Measurements from ENCODE around the gene SEMG1. TPM values are rescaled to one million over a fixed set of nuclear protein-coding genes. Genes with fewer than 3 reads are reported as not detected.

The SEMG1 gene
- polyA plus RNA-seq, 1 donor (not counting 4 experiments of a cell fraction or from before 2014, with no cell fraction given) = not detected

GRCh38 chr20:45218636-45219035, 11.8 kb downstream of the SEMG1 start:
- no peak overlapping the region for H3K9ac ChIP-seq (ENCODE audit: control insufficient read depth, extremely low read depth, insufficient read depth, low read length)
- FAIRE-seq (no peak), DNase-seq (ENCODE audit: low read depth, low spot score) (no peak)
- H3K9me1 ChIP-seq (ENCODE audit: control insufficient read depth, extremely low read depth, insufficient read depth, low read length) = no peaks in the 10 kb centered on the region
- no peaks in the 10 kb centered on the region for H3K4me1 ChIP-seq (ENCODE audit: control insufficient read depth, extremely low read depth, insufficient read depth, low read length)
- no peaks in the 10 kb centered on the region for H3K36me3 ChIP-seq (ENCODE audit: control insufficient read depth in 2 of 2, extremely low read depth in 1 of 2, insufficient read depth in 2 of 2, low read length in 2 of 2)
- H3K27ac ChIP-seq (ENCODE audit: control insufficient read depth, insufficient read depth, low read length) = no peak overlapping the region
- H2AFZ ChIP-seq (ENCODE audit: control insufficient read depth, low read length) = no peak overlapping the region
- no peaks in the 10 kb centered on the region for H3K79me2 ChIP-seq (ENCODE audit: control insufficient read depth, insufficient read depth, low read length)
- H3K9me3 ChIP-seq (ENCODE audit: control insufficient read depth, low read depth, low read length) = no peaks in the 10 kb centered on the region
- no peaks in the 10 kb centered on the region for H4K20me1 ChIP-seq (ENCODE audit: control insufficient read depth, extremely low read depth, insufficient read depth, low read length)
- TF ChIP-seq EZH2 (IDR thresholded peaks at IDR 0.05; ENCODE audit: low read length) (no peak), CTCF (optimal IDR thresholded peaks at IDR 0.05 in 1 of 3, IDR thresholded peaks at IDR 0.05 in 1 of 3, conservative IDR thresholded peaks at IDR 0.05 in 1 of 3; ENCODE audit: extremely low read depth in 1 of 3, insufficient read depth in 2 of 3, low read length in 3 of 3) (no peak)
- H3K27me3 ChIP-seq (ENCODE audit: control insufficient read depth, extremely low read depth, insufficient read depth, low read length) = no peaks in the 10 kb centered on the region
- H3K4me2 ChIP-seq (ENCODE audit: control insufficient read depth, extremely low read depth, insufficient read depth, low read depth, low read length) = no peak overlapping the region
- dilution Hi-C loops (cut with MboI; ENCODE audit: extremely low pct_ligation_motif_present, low sequenced_read_pairs) = no loop called here
- no peak overlapping the region for H3K4me3 ChIP-seq (ENCODE audit: control insufficient read depth in 2 of 3, extremely low read depth in 1 of 3, insufficient read depth in 2 of 3, low read depth in 1 of 3, low read length in 3 of 3)

GRCh38 chr20:45221076-45221475, 14.2 kb downstream of the SEMG1 start, which contains the start of gene SEMG2:
Gene SEMG2, plus strand, starts transcription at chr20:45221373. Its CDS starts 17 bp downstream, at chr20:45221390.
- H3K27ac ChIP-seq (ENCODE audit: control insufficient read depth, insufficient read depth, low read length) = no peak within 1 kb of the TSS
- no peaks in the 10 kb centered on the region for H3K36me3 ChIP-seq (ENCODE audit: control insufficient read depth in 2 of 2, extremely low read depth in 1 of 2, insufficient read depth in 2 of 2, low read length in 2 of 2)
- no peak within 1 kb of the TSS for H2AFZ ChIP-seq (ENCODE audit: control insufficient read depth, low read length)
- H3K9me3 ChIP-seq (ENCODE audit: control insufficient read depth, low read depth, low read length) = no peaks in the 10 kb centered on the region
- DNase-seq (ENCODE audit: low read depth, low spot score) (no peak), FAIRE-seq (no peak)
- H3K4me2 ChIP-seq (ENCODE audit: control insufficient read depth, extremely low read depth, insufficient read depth, low read depth, low read length) = no peak within 1 kb of the TSS
- TF ChIP-seq EZH2 (IDR thresholded peaks at IDR 0.05; ENCODE audit: low read length) = no peak
- TF ChIP-seq CTCF (optimal IDR thresholded peaks at IDR 0.05 in 1 of 3, IDR thresholded peaks at IDR 0.05 in 1 of 3, conservative IDR thresholded peaks at IDR 0.05 in 1 of 3; ENCODE audit: extremely low read depth in 1 of 3, insufficient read depth in 2 of 3, low read length in 3 of 3) = no peak
- H3K9ac ChIP-seq (ENCODE audit: control insufficient read depth, extremely low read depth, insufficient read depth, low read length) = no peak within 1 kb of the TSS
- H3K27me3 ChIP-seq (ENCODE audit: control insufficient read depth, extremely low read depth, insufficient read depth, low read length) = no peaks in the 10 kb centered on the region
- no peaks in the 10 kb centered on the region for H4K20me1 ChIP-seq (ENCODE audit: control insufficient read depth, extremely low read depth, insufficient read depth, low read length)
- H3K4me1 ChIP-seq (ENCODE audit: control insufficient read depth, extremely low read depth, insufficient read depth, low read length) = no peaks in the 10 kb centered on the region
- no peaks in the 10 kb centered on the region for H3K79me2 ChIP-seq (ENCODE audit: control insufficient read depth, insufficient read depth, low read length)
- dilution Hi-C loops (cut with MboI; ENCODE audit: extremely low pct_ligation_motif_present, low sequenced_read_pairs) = no loop called here
- no peak within 1 kb of the TSS for H3K4me3 ChIP-seq (ENCODE audit: control insufficient read depth in 2 of 3, extremely low read depth in 1 of 3, insufficient read depth in 2 of 3, low read depth in 1 of 3, low read length in 3 of 3)
- H3K9me1 ChIP-seq (ENCODE audit: control insufficient read depth, extremely low read depth, insufficient read depth, low read length) = no peaks in the 10 kb centered on the region
